Measurements from ENCODE around the gene CAMTA1. TPM values are rescaled to one million over a fixed set of nuclear protein-coding genes. Genes with fewer than 3 reads are reported as not detected.

CAMTA1 gene
- polyA plus RNA-seq, 1 of the 3 experiments (the other 2 are of a cell fraction): 63.1 TPM

DNA sequence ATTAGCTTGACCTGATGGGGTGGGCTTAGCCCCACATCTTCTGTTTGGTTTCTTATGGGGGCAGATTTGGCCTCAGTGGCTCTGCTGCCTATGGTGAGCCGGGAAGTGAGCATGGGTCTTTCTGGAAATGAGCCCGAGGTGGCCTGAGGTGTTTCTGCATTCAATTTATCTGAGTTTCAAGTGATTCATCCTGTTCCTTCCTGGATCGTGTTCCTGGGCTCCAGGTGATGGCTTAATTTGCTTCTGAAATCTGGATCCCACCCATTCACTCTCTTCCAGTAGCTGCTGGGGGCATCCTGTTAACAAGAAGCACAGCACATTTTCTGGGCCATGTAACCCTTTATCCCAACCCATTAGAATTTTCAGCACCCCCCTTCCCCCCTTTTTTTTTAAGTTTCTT, 324.6 kb downstream of the CAMTA1 start:
- CTCF ChIA-PET: interaction anchor here (1.0 to 2.0 kb wide), 4 partner anchors 8 to 98 kb away, joined by 3 to 10 read pairs (median 4); no protein-coding TSS in a partner anchor
- DNase-seq: no peak
- H3K9me2 ChIP-seq: no peaks in the 10 kb centered on the region
- H3K79me2 ChIP-seq (ENCODE audit: insufficient read depth): no peaks in the 10 kb centered on the region
- no peaks in the 10 kb centered on the region for H3K27me3 ChIP-seq (ENCODE audit: insufficient read depth)
- H3K9ac ChIP-seq: no peak overlapping the region
- no peak overlapping the region for H3K27ac ChIP-seq (ENCODE audit: low read depth in 2 of 2, low read length in 1 of 2)
- H3F3A ChIP-seq (replicated peaks; ENCODE audit: insufficient read depth): no peaks in the 10 kb centered on the region
- no peaks in the 10 kb centered on the region for H4K20me1 ChIP-seq (ENCODE audit: insufficient read depth)
- H3K9me3 ChIP-seq: no peaks in the 10 kb centered on the region
- no peak overlapping the region for H2AFZ ChIP-seq (ENCODE audit: low read depth)
- H3K4me3 ChIP-seq (ENCODE audit: low read depth in 2 of 2, low read length in 1 of 2): no peak overlapping the region
- no peak overlapping the region for H3K4me2 ChIP-seq
- POLR2A ChIA-PET: no interaction called here
- H3K36me3 ChIP-seq (replicated peaks in 1 of 2; ENCODE audit: control insufficient read depth in 1 of 2, insufficient read depth in 2 of 2, low read length in 1 of 2): no peaks in the 10 kb centered on the region
- H3K4me1 ChIP-seq (ENCODE audit: control insufficient read depth in 1 of 2, insufficient read depth in 2 of 2, low read depth in 1 of 2, low read length in 1 of 2): peaks cover 0 to 6% of the 10 kb centered on the region in 2 experiments; a peak in 1 of 4 replicates
- 55% methylated on average over 2 of the region's 3 CpGs for WGBS (ENCODE audit: low lambda C conversion rate)
- TF ChIP-seq YY1 (IDR thresholded peaks at IDR 0.05; ENCODE audit: low read depth) (no peak), SIN3A (IDR thresholded peaks at IDR 0.05; ENCODE audit: borderline replicate concordance, low read depth, low read length) (no peak), RCOR1 (IDR thresholded peaks at IDR 0.05; ENCODE audit: low read length) (no peak), MEF2A (IDR thresholded peaks at IDR 0.05; ENCODE audit: borderline replicate concordance, low read depth) (no peak), FOXJ3 (CRISPR knock-in tag; IDR thresholded peaks at IDR 0.05) (no peak), RXRA (IDR thresholded peaks at IDR 0.05; ENCODE audit: borderline replicate concordance, low read depth) (no peak), TEAD4 (IDR thresholded peaks at IDR 0.05; ENCODE audit: borderline replicate concordance, insufficient read depth) (no peak), CTCF (IDR thresholded peaks at IDR 0.05) (no peak), NFIC (IDR thresholded peaks at IDR 0.05; ENCODE audit: borderline replicate concordance) (no peak), GATA2 (CRISPR knock-in tag; IDR thresholded peaks at IDR 0.05) (no peak), ELF1 (IDR thresholded peaks at IDR 0.05) (no peak), TAF1 (IDR thresholded peaks at IDR 0.05; ENCODE audit: borderline replicate concordance, low read depth, low read length) (no peak)
- TF ChIP-seq, protein P1, sequence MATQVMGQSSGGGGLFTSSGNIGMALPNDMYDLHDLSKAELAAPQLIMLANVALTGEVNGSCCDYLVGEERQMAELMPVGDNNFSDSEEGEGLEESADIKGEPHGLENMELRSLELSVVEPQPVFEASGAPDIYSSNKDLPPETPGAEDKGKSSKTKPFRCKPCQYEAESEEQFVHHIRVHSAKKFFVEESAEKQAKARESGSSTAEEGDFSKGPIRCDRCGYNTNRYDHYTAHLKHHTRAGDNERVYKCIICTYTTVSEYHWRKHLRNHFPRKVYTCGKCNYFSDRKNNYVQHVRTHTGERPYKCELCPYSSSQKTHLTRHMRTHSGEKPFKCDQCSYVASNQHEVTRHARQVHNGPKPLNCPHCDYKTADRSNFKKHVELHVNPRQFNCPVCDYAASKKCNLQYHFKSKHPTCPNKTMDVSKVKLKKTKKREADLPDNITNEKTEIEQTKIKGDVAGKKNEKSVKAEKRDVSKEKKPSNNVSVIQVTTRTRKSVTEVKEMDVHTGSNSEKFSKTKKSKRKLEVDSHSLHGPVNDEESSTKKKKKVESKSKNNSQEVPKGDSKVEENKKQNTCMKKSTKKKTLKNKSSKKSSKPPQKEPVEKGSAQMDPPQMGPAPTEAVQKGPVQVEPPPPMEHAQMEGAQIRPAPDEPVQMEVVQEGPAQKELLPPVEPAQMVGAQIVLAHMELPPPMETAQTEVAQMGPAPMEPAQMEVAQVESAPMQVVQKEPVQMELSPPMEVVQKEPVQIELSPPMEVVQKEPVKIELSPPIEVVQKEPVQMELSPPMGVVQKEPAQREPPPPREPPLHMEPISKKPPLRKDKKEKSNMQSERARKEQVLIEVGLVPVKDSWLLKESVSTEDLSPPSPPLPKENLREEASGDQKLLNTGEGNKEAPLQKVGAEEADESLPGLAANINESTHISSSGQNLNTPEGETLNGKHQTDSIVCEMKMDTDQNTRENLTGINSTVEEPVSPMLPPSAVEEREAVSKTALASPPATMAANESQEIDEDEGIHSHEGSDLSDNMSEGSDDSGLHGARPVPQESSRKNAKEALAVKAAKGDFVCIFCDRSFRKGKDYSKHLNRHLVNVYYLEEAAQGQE (IDR thresholded peaks at IDR 0.05; ENCODE audit: low read depth, low read length): no peak
